ENCODE results near the gene PGRMC2. TPM values are rescaled to one million over a fixed set of nuclear protein-coding genes. Genes with fewer than 3 reads are reported as not detected.

PGRMC2 gene
- polyA plus RNA-seq, 3 donors = 6.3 to 13.9 (median 7.3) TPM

- no CpG with 5 or more reads among the region's 2 CpGs for whole genome bisulfite sequencing (ENCODE audit: insufficient coverage)
- Histone ChIP-seq H3K9me3 (replicated peaks in 1 of 2; ENCODE audit: control insufficient read depth in 1 of 2, insufficient read depth in 1 of 2, low read length in 2 of 2) (no peaks in the 10 kb centered on the region), H3K27ac (ENCODE audit: low read depth in 1 of 2, low read length in 2 of 2) (no peak overlapping the region), H4K20me1 (ENCODE audit: insufficient read depth, low read length) (no peaks in the 10 kb centered on the region), H3K4me3 (replicated peaks in 1 of 3; ENCODE audit: low read depth in 2 of 3, low read length in 3 of 3) (no peak overlapping the region), H2AFZ (ENCODE audit: insufficient read depth, low read depth, low read length, poor library complexity, severe bottlenecking) (no peak overlapping the region), H3K79me2 (ENCODE audit: insufficient read depth, low read length) (no peaks in the 10 kb centered on the region), H3K27me3 (ENCODE audit: control insufficient read depth in 2 of 2, insufficient read depth in 2 of 2, low read length in 2 of 2) (no peaks in the 10 kb centered on the region), H3K4me1 (ENCODE audit: control insufficient read depth in 1 of 2, insufficient read depth in 2 of 2, low read length in 2 of 2) (no peaks in the 10 kb centered on the region), H3K4me2 (replicated peaks; ENCODE audit: extremely low read depth, low read length, poor library complexity, severe bottlenecking) (no peak overlapping the region), H3K9ac (ENCODE audit: insufficient read depth, low read length, poor library complexity, severe bottlenecking) (no peak overlapping the region), H3K36me3 (replicated peaks in 1 of 2; ENCODE audit: control insufficient read depth in 1 of 2, insufficient read depth in 2 of 2, low read length in 2 of 2) (no peaks in the 10 kb centered on the region)
- intact Hi-C loops (cut with micrococcal nuclease) = no loop called here
- no peak for DNase-seq
- peaks cover 0 to 2% (median 0%) of the 10 kb centered on the region in 3 donors for H3K27me3 Mint-ChIP-seq (ENCODE audit: low read depth in 3 of 3)
- peaks cover 5% of the 10 kb centered on the region for H3K4me1 Mint-ChIP-seq
- H3K27ac Mint-ChIP-seq = no peak overlapping the region
- peaks cover 0 to 6% (median 3%) of the 10 kb centered on the region in 7 donors for H3K9me3 Mint-ChIP-seq
- no peak for TF ChIP-seq CTCF (IDR thresholded peaks at IDR 0.05)
- H3K36me3 Mint-ChIP-seq = no peaks in the 10 kb centered on the region
- no peak overlapping the region for H3K4me3 Mint-ChIP-seq
Measured at GRCh38 chr4:128334256-128334655, 46.6 kb upstream of the PGRMC2 start.

DNA sequence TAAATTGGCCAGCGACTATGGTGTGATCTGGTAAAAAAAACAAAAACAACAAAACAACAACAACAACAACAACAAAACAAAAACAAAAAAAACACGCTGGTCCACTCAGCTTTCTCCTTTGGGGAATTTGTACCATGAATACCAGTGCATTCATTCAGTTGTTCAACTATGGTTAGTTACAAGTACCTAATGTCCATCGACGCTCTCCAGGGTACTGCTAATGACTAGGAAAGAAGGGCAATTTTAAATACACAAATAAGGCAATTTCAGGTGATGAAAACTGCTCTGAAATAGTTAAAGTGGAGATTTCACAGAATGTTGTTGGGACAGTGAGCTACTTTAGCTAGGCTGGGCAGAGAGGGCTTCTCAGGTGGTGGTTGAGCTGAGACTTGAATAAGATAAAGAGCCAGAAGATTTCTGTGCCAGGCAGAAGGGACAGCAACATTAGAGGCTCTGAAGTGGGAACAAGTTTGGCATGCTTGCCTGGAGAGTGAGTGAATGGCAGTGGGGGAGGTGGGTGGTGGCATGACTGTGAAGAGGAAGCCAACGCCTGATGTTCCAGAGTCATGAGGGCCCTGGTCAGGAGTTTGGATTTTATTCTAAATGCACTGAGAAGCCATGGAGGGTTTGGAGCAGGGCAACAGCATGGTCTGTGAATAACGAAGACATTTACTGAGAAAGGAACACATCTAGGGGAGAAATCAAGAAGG lies 45.9 kb upstream of the PGRMC2 start:
- TF ChIP-seq CTCF (IDR thresholded peaks at IDR 0.05) = no peak
- Histone ChIP-seq H3K36me3 (replicated peaks in 1 of 2; ENCODE audit: control insufficient read depth in 1 of 2, insufficient read depth in 2 of 2, low read length in 2 of 2) (no peaks in the 10 kb centered on the region), H3K9ac (ENCODE audit: insufficient read depth, low read length, poor library complexity, severe bottlenecking) (no peak overlapping the region), H3K4me2 (replicated peaks; ENCODE audit: extremely low read depth, low read length, poor library complexity, severe bottlenecking) (no peak overlapping the region), H2AFZ (ENCODE audit: insufficient read depth, low read depth, low read length, poor library complexity, severe bottlenecking) (no peak overlapping the region), H3K9me3 (replicated peaks in 1 of 2; ENCODE audit: control insufficient read depth in 1 of 2, insufficient read depth in 1 of 2, low read length in 2 of 2) (no peaks in the 10 kb centered on the region), H3K79me2 (ENCODE audit: insufficient read depth, low read length) (no peaks in the 10 kb centered on the region), H3K27me3 (ENCODE audit: control insufficient read depth in 2 of 2, insufficient read depth in 2 of 2, low read length in 2 of 2) (no peaks in the 10 kb centered on the region), H3K4me1 (ENCODE audit: control insufficient read depth in 1 of 2, insufficient read depth in 2 of 2, low read length in 2 of 2) (no peaks in the 10 kb centered on the region), H4K20me1 (ENCODE audit: insufficient read depth, low read length) (no peaks in the 10 kb centered on the region), H3K4me3 (replicated peaks in 1 of 3; ENCODE audit: low read depth in 2 of 3, low read length in 3 of 3) (no peak overlapping the region), H3K27ac (ENCODE audit: low read depth in 1 of 2, low read length in 2 of 2) (no peak overlapping the region)
- Mint-ChIP-seq H3K27me3 (ENCODE audit: low read depth in 3 of 3) (peaks cover 0 to 2% (median 0%) of the 10 kb centered on the region in 3 donors), H3K27ac (peak overlapping the region in 1 of 7 donors; percentile 22), H3K36me3 (no peaks in the 10 kb centered on the region), H3K4me3 (no peak overlapping the region), H3K4me1 (peaks cover 5% of the 10 kb centered on the region), H3K9me3 (peaks cover 0 to 6% (median 3%) of the 10 kb centered on the region in 7 donors)
- WGBS (ENCODE audit: insufficient coverage) = 89% methylated on average over 2 of the region's 6 CpGs
- intact Hi-C loops (cut with micrococcal nuclease) = no loop called here
- no peak for DNase-seq

All from CD14-positive monocyte (primary cell).